Endothelial cell of umbilical vein (primary cell): ENCODE measurements around the gene EDNRB. TPM values are rescaled to one million over a fixed set of nuclear protein-coding genes. Genes with fewer than 3 reads are reported as not detected.

Source experiments
- BruUV-seq: library from RNA; stranded (reverse); fragments of 400-500 nt; replicated peaks from 2 replicates; lab custom pipeline; 2021; lab: Mats Ljungman, UMichigan
- CTCF ChIA-PET: fragments of 300-600, 350-600 bp; sonication (Branson Sonifier 250); formaldehyde crosslinking; loops from one replicate; lab custom pipeline; 2021; ENCODE audit warnings: antibody characterized with exemption, inconsistent platforms; lab: Charles Lee
- POLR2A ChIA-PET: fragments of 300-600, 350-600 bp; sonication (Branson Sonifier 250); formaldehyde crosslinking; loops from one replicate; lab custom pipeline; 2021; ENCODE audit warnings: antibody characterized with exemption, inconsistent platforms; lab: Charles Lee
- DNase-seq: peaks from one replicate; pipeline ENCODE4 v3.0.0-alpha.2; 2011; ENCODE audit warnings: low read depth, low spot score
- FAIRE-seq: peaks from 2 replicates; lab custom pipeline; 2011; peaks lifted over from hg19 to GRCh38; lab: Jason Lieb, UNC
- H2AFZ ChIP-seq: 2 replicates; pipeline ENCODE4 v1.6.0; 2012; ENCODE audit warnings: low read depth, low read length, control low read depth, inconsistent platforms
- H3K27ac ChIP-seq: 2 replicates; pipeline ENCODE4 v1.5.1; 2011; ENCODE audit warnings: low read depth, mild to moderate bottlenecking, control low read depth, low read length, moderate library complexity; ENCODE audit not compliant: insufficient read depth
- H3K27me3 ChIP-seq, 2 experiments: 2 replicates each; pipeline versions ENCODE4 v1.6.0 to v1.6.1; 2011; ENCODE audit warnings: low read length in 2 of 2, mixed read lengths in 1 of 2; ENCODE audit not compliant: control insufficient read depth in 2 of 2, insufficient read depth in 2 of 2
- H3K36me3 ChIP-seq, 2 experiments: 2 replicates in 1 of 2; 3 replicates in 1 of 2; pipeline ENCODE4 v1.5.1; 2011; ENCODE audit warnings: low read length in 2 of 2, mild to moderate bottlenecking in 1 of 2, moderate library complexity in 1 of 2; ENCODE audit not compliant: control insufficient read depth in 2 of 2, insufficient read depth in 2 of 2; ENCODE audit errors: extremely low read depth in 1 of 2
- H3K4me1 ChIP-seq: 3 replicates; pipeline ENCODE4 v1.5.1; 2011; ENCODE audit warnings: mild to moderate bottlenecking, low read length; ENCODE audit not compliant: control insufficient read depth, insufficient read depth; ENCODE audit errors: extremely low read depth
- H3K4me2 ChIP-seq: 2 replicates; pipeline ENCODE4 v1.6.1; 2011; ENCODE audit warnings: low read length, control low read depth, mixed read lengths; ENCODE audit not compliant: insufficient read depth
- H3K4me3 ChIP-seq, 3 experiments: fragments of 200-600 bp in 1 of 3; sonication (generic), shearing (Covaris generic) in 1 of 3; replicated peaks in 1 of 3; 2 replicates each; pipeline ENCODE4 v1.5.1; 2011 to 2016; ENCODE audit warnings: control low read depth in 3 of 3, low read length in 3 of 3, mild to moderate bottlenecking in 2 of 3, inconsistent platforms in 1 of 3, low read depth in 1 of 3, moderate library complexity in 1 of 3; ENCODE audit not compliant: insufficient read depth in 1 of 3
- H3K79me2 ChIP-seq: 2 replicates; pipeline ENCODE4 v1.6.0; 2012; ENCODE audit warnings: low read length, inconsistent platforms; ENCODE audit not compliant: control insufficient read depth, insufficient read depth
- H3K9ac ChIP-seq: replicated peaks from 2 replicates; pipeline ENCODE3; 2011; ENCODE audit warnings: low read length, control low read depth; ENCODE audit not compliant: insufficient read depth; ENCODE audit errors: extremely low read depth
- H3K9me1 ChIP-seq: replicated peaks from 3 replicates; pipeline ENCODE4 v1.6.0; 2011; ENCODE audit warnings: mild to moderate bottlenecking, low read length; ENCODE audit not compliant: control insufficient read depth, insufficient read depth; ENCODE audit errors: extremely low read depth
- H3K9me3 ChIP-seq: replicated peaks from 2 replicates; pipeline ENCODE4 v1.5.1; 2012; ENCODE audit warnings: low read length, inconsistent platforms; ENCODE audit not compliant: control insufficient read depth, insufficient read depth
- H4K20me1 ChIP-seq: replicated peaks from 2 replicates; pipeline ENCODE3; 2011; ENCODE audit warnings: mild to moderate bottlenecking, low read length; ENCODE audit not compliant: control insufficient read depth, insufficient read depth; ENCODE audit errors: extremely low read depth
- EZH2 ChIP-seq: IDR thresholded peaks from 2 replicates; pipeline ENCODE4 v1.6.1; 2012; ENCODE audit warnings: borderline replicate concordance, low read depth, mild to moderate bottlenecking, moderate library complexity, low read length, inconsistent platforms; ENCODE audit not compliant: severe bottlenecking
- FOS ChIP-seq: IDR thresholded peaks from 2 replicates; pipeline ENCODE4 v1.6.1; 2011; ENCODE audit warnings: mild to moderate bottlenecking, low read length, moderate library complexity, borderline replicate concordance; ENCODE audit not compliant: insufficient read depth
- GATA2 ChIP-seq: IDR thresholded peaks from 2 replicates; pipeline ENCODE4 v1.7.0; 2011; ENCODE audit warnings: low read depth, mild to moderate bottlenecking, moderate library complexity, mixed read lengths, low read length; ENCODE audit not compliant: insufficient read length, insufficient read depth
- JUN ChIP-seq: IDR thresholded peaks from 2 replicates; pipeline ENCODE4 v1.6.1; 2011; ENCODE audit warnings: borderline replicate concordance, low read depth; ENCODE audit not compliant: insufficient read length, insufficient read depth
- MYC ChIP-seq: IDR thresholded peaks from one replicate; pipeline ENCODE4 v1.6.1; 2011; ENCODE audit warnings: mild to moderate bottlenecking, low read depth, low read length
- POLR2A ChIP-seq: IDR thresholded peaks from 2 replicates; pipeline ENCODE4 v1.6.1; 2012; ENCODE audit warnings: low read depth, mild to moderate bottlenecking, control low read depth, low read length
- POLR2AphosphoS5 ChIP-seq: IDR thresholded peaks from 2 replicates; pipeline ENCODE4 v1.6.1; 2012; ENCODE audit warnings: low read depth, mild to moderate bottlenecking, control low read depth, low read length, moderate library complexity; ENCODE audit not compliant: insufficient read depth
- dilution Hi-C: fragments of 300-500 bp; cut with MboI; formaldehyde crosslinking; loops from one replicate; pipeline ENCODE4 v1.15.0; 2019; ENCODE audit warnings: low sequenced_read_pairs; ENCODE audit not compliant: extremely low pct_ligation_motif_present
- intact Hi-C: fragments of 100-400 bp; cut with micrococcal nuclease; formaldehyde crosslinking; loops from one replicate; pipeline ENCODE4 v1.10.0; 2022
- polyA plus RNA-seq, 4 experiments: library from polyadenylated mRNA; depleted of rRNA in 3 of 4; stranded (reverse) in 3 of 4; unstranded in 1 of 4; fragments of >200 nt; gene quantifications; 2 replicates each; pipeline versions ENCODE4 v1.2.1 to v1.2.3, GENCODE V29; 2011 to 2012; ENCODE audit warnings: missing spikeins in 1 of 4
- total RNA-seq: library from RNA; stranded (reverse); gene quantifications from 2 replicates; pipeline ENCODE4 v1.2.3, GENCODE V29; 2021
- TF ChIP-seq, protein P1 (sequence below): IDR thresholded peaks from 2 replicates; pipeline ENCODE4 v1.6.1; 2011; ENCODE audit not compliant: insufficient read depth, insufficient read length
- TF ChIP-seq, protein P2 (sequence below), 2 donors: IDR thresholded peaks; 1 replicate in 1 of 2; 2 replicates in 1 of 2; pipeline ENCODE4 v1.5.1; 2011; ENCODE audit warnings: low read length in 2 of 2, mild to moderate bottlenecking in 2 of 2, moderate library complexity in 2 of 2, control low read depth in 1 of 2, inconsistent platforms in 1 of 2, low read depth in 1 of 2; ENCODE audit not compliant: insufficient read depth in 1 of 2; ENCODE audit errors: extremely low read depth in 1 of 2

EDNRB gene
- total and polyA plus RNA-seq, 2 donors (not counting 3 experiments of a cell fraction or from before 2014, with no cell fraction given) = 1.3 to 2.3 TPM

- Histone ChIP-seq H2AFZ (no peak overlapping the region), H4K20me1 (no peaks in the 10 kb centered on the region), H3K9ac (no peak overlapping the region), H3K9me3 (no peaks in the 10 kb centered on the region), H3K9me1 (no peaks in the 10 kb centered on the region), H3K79me2 (no peaks in the 10 kb centered on the region), H3K4me3 (no peak overlapping the region), H3K4me2 (no peak overlapping the region), H3K4me1 (peaks cover 6% of the 10 kb centered on the region), H3K27ac (no peak overlapping the region), H3K27me3 (no peaks in the 10 kb centered on the region), H3K36me3 (no peaks in the 10 kb centered on the region)
- DNase-seq (no peak), FAIRE-seq (no peak)
- dilution Hi-C loops = no loop called here
- CTCF ChIA-PET = interaction anchor here (1.3 to 4.2 kb wide), 3 partner anchors 9 to 211 kb away, joined by 4 to 27 read pairs (median 4); partner anchors contain the start of gene EDNRB
- POLR2A ChIA-PET = no interaction called here
- intact Hi-C loops = no loop called here
- no TSS peak for BruUV-seq
- TF ChIP-seq JUN (no peak), MYC (no peak), POLR2AphosphoS5 (no peak), POLR2A (no peak), FOS (no peak), GATA2 (no peak), EZH2 (no peak)
- TF ChIP-seq, protein P1, sequence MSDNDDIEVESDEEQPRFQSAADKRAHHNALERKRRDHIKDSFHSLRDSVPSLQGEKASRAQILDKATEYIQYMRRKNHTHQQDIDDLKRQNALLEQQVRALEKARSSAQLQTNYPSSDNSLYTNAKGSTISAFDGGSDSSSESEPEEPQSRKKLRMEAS = no peak
- TF ChIP-seq, protein P2, sequence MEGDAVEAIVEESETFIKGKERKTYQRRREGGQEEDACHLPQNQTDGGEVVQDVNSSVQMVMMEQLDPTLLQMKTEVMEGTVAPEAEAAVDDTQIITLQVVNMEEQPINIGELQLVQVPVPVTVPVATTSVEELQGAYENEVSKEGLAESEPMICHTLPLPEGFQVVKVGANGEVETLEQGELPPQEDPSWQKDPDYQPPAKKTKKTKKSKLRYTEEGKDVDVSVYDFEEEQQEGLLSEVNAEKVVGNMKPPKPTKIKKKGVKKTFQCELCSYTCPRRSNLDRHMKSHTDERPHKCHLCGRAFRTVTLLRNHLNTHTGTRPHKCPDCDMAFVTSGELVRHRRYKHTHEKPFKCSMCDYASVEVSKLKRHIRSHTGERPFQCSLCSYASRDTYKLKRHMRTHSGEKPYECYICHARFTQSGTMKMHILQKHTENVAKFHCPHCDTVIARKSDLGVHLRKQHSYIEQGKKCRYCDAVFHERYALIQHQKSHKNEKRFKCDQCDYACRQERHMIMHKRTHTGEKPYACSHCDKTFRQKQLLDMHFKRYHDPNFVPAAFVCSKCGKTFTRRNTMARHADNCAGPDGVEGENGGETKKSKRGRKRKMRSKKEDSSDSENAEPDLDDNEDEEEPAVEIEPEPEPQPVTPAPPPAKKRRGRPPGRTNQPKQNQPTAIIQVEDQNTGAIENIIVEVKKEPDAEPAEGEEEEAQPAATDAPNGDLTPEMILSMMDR (IDR thresholded peaks at IDR 0.05; ENCODE audit: extremely low read depth in 1 of 2, insufficient read depth in 1 of 2, low read depth in 1 of 2, low read length in 2 of 2) = no peak
Observed at GRCh38 chr13:77909827-77910226, 8.8 kb downstream of the EDNRB start.
